Measurements from ENCODE around the gene GBP7. TPM values are rescaled to one million over a fixed set of nuclear protein-coding genes. Genes with fewer than 3 reads are reported as not detected.

The GBP7 gene
- total and polyA plus RNA-seq, 7 donors: not detected

DNA sequence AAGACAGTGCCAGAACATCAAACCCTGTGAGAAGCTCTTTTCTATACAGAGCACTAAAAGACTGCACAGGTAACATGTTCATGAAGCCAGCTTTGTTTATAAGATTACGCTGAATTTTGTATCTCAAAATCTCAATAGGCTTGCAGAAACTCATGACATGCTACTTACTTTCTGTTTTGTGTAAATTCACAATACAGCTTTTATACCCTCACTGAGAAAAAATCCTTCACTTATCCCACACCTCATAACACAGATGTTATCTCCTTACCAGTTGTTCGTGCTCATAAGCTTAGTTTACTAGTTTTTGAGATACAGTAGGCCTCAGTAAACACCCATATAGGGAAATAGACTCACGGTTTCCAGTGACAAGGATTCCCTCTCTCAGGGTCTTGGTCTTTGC lies 25.8 kb downstream of the GBP7 start:
- 71 to 76% (median 72%) methylated on average over 3 of the region's 3 CpGs for WGBS, 3 donors
- intact Hi-C loops (cut with DNase I): no loop called here

DNA sequence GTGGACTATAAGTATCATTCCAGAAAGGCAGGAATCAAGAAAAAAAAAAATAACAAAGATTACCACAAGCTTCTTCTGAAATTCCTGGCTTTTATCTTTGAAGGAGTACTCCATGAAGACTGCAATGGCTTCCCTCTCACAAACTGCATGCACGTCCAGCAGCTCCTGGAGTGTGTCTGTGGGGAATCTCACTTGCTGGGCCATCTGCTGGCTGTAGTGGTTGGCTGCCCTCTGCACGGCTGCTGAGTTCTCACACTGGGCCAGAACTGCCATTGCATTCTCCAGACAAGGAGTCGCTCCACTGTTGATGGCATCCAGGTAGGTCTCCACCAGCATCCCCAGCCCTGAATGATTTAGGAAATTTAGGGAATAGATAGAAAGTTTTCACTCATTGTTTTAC lies 26.6 kb downstream of the GBP7 start:
- TF ChIP-seq, protein P1, sequence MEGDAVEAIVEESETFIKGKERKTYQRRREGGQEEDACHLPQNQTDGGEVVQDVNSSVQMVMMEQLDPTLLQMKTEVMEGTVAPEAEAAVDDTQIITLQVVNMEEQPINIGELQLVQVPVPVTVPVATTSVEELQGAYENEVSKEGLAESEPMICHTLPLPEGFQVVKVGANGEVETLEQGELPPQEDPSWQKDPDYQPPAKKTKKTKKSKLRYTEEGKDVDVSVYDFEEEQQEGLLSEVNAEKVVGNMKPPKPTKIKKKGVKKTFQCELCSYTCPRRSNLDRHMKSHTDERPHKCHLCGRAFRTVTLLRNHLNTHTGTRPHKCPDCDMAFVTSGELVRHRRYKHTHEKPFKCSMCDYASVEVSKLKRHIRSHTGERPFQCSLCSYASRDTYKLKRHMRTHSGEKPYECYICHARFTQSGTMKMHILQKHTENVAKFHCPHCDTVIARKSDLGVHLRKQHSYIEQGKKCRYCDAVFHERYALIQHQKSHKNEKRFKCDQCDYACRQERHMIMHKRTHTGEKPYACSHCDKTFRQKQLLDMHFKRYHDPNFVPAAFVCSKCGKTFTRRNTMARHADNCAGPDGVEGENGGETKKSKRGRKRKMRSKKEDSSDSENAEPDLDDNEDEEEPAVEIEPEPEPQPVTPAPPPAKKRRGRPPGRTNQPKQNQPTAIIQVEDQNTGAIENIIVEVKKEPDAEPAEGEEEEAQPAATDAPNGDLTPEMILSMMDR (IDR thresholded peaks at IDR 0.05): peak; percentile 18
- Histone ChIP-seq H3K36me3 (ENCODE audit: insufficient read depth in 1 of 2, low read depth in 1 of 2) (no peaks in the 10 kb centered on the region), H3K27me3 (ENCODE audit: insufficient read depth in 3 of 3, low read length in 2 of 3) (no peaks in the 10 kb centered on the region), H3K4me3 (no peak overlapping the region), H3K9me3 (no peaks in the 10 kb centered on the region), H3K27ac (no peak overlapping the region), H3K4me1 (no peaks in the 10 kb centered on the region)
- DNase-seq: no peak
- intact Hi-C loops (cut with DNase I): no loop called here
- 30 to 39% (median 36%) methylated on average over 3 of the region's 3 CpGs for WGBS, 3 donors
- ATAC-seq: peak in 2 of 4 donors; percentile 46 to 58

More for the DNA sequence above, 25.8 kb downstream of the GBP7 start:
- H3K9me3 ChIP-seq: no peaks in the 10 kb centered on the region
- no peak for DNase-seq
- no peak overlapping the region for H3K27ac ChIP-seq
- ATAC-seq: no peak
- H3K4me3 ChIP-seq: no peak overlapping the region
- H3K4me1 ChIP-seq: no peaks in the 10 kb centered on the region
- no peaks in the 10 kb centered on the region for H3K27me3 ChIP-seq (ENCODE audit: insufficient read depth in 3 of 3, low read length in 2 of 3)
- no peaks in the 10 kb centered on the region for H3K36me3 ChIP-seq (ENCODE audit: insufficient read depth in 1 of 2, low read depth in 1 of 2)
- TF ChIP-seq, protein P1 (IDR thresholded peaks at IDR 0.05): no peak

DNA sequence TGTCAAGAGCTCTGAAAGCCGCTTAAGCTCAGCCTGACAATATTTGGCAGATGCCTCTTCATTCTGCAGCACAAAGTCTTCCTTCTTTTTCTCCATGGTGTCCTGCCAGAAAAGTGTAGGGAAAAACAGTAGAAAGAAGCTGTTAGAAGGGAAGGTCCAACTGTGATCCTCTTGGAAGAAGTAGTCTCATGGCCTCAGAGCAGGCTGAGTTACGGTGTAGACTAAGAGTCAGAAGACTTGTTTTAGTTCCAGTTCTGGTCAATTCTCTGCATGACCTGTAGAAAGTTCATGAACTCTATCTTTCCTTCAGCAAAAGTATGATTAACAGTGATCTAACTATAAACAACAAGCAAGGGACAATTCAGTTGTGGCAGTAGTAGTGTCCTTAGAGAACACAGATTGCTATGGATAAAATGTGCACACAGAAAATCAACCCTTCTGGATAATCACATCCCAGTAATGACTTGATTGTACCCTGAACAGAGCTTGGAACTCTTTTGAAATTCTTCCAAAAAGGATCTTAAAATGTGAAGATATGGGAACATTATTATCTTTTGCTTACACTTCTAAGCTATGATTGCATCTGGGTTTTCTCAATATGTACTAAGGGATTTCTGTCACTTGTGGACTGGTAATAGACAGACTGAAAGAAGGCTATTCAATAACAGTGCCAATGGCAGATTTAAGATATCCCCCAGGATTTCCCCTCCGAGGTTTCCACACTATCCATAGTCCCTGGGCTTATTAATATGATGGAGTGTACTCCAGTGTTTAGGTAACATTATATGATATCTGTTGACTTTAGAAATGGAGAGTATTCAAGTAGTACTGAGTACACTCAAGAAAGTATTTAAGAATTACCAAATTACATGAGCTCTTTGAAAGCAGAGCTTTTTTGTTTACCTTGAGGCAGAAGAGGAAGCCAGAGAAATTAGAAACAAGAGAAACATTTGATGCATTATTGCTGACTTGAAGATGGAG lies 27.8 kb downstream of the GBP7 start:
- TF ChIP-seq, protein P1 (IDR thresholded peaks at IDR 0.05): no peak
- DNase-seq (no peak), ATAC-seq (no peak)
- H3K9me3 ChIP-seq: no peaks in the 10 kb centered on the region
- H3K4me1 ChIP-seq: no peaks in the 10 kb centered on the region
- 44 to 54% (median 45%) methylated on average over 3 of the region's 3 CpGs for WGBS, 3 donors
- no peak overlapping the region for H3K4me3 ChIP-seq
- no peaks in the 10 kb centered on the region for H3K27me3 ChIP-seq (ENCODE audit: insufficient read depth in 3 of 3, low read length in 2 of 3)
- no peaks in the 10 kb centered on the region for H3K36me3 ChIP-seq (ENCODE audit: insufficient read depth in 1 of 2, low read depth in 1 of 2)
- H3K27ac ChIP-seq: no peak overlapping the region
- intact Hi-C loops (cut with DNase I): no loop called here

DNA sequence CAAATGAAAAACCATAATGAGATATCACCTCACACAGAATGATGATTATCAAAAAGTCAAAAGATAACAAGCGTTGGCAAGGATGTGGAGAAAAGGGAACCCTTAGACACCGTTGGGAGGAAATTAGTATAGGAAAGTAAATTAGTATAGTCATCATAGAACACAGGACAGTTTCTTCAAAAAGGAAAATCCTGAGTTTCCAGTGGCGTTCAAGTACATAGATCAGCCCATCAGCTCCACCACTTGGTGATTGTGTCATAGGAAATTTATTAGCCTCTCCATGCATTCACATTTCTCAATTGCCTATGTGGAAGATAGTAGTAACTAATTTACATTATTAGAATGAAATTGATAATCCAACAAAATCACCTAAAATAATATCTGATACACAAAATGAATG lies 29.1 kb downstream of the GBP7 start:
- Histone ChIP-seq H3K36me3 (ENCODE audit: insufficient read depth in 1 of 2, low read depth in 1 of 2) (no peaks in the 10 kb centered on the region), H3K27ac (no peak overlapping the region), H3K4me1 (no peaks in the 10 kb centered on the region), H3K27me3 (ENCODE audit: insufficient read depth in 3 of 3, low read length in 2 of 3) (no peaks in the 10 kb centered on the region), H3K9me3 (no peaks in the 10 kb centered on the region), H3K4me3 (no peak overlapping the region)
- DNase-seq: no peak
- 70 to 85% (median 82%) methylated on average over 3 of the region's 3 CpGs for WGBS, 3 donors
- TF ChIP-seq, protein P1 (IDR thresholded peaks at IDR 0.05): no peak
- intact Hi-C loops (cut with DNase I): no loop called here
- no peak for ATAC-seq
